GM23338 (cell line): Measurements from ENCODE around the gene FBLN2.

Source experiments
- CREB1 ChIP-seq: fragments of 250-450 bp; sonication (Bioruptor Pico); IDR thresholded peaks from 2 replicates; pipeline ENCODE4 v1.5.0; 2020; ENCODE audit warnings: low read depth, mild to moderate bottlenecking, moderate library complexity
- CTCF ChIP-seq, 2 experiments: fragments of 200-600 bp in 1 of 2; sonication (generic) in 1 of 2; conservative IDR thresholded peaks; 2 replicates each; pipeline versions ENCODE4 v1.5.1 to v1.6.1; 2016 to 2017; ENCODE audit warnings: antibody characterized with exemption in 2 of 2, low read depth in 2 of 2, mild to moderate bottlenecking in 2 of 2, moderate library complexity in 1 of 2
- EZH2 ChIP-seq: fragments of 200-600 bp; sonication (generic); IDR thresholded peaks from one replicate; pipeline ENCODE4 v1.8.0; 2017; ENCODE audit warnings: antibody characterized with exemption, mild to moderate bottlenecking, low read depth; ENCODE audit not compliant: unreplicated experiment
- EZH2phosphoT487 ChIP-seq: fragments of 200-600 bp; sonication (generic); IDR thresholded peaks from one replicate; pipeline ENCODE4 v1.8.1; 2018; ENCODE audit warnings: antibody characterized with exemption; ENCODE audit not compliant: unreplicated experiment
- JUNB ChIP-seq: IDR thresholded peaks from one replicate; pipeline ENCODE4 v1.6.1; 2016; ENCODE audit warnings: antibody characterized with exemption; ENCODE audit not compliant: unreplicated experiment
- NANOG ChIP-seq: IDR thresholded peaks from 2 replicates; pipeline ENCODE4 v1.6.1; 2016; ENCODE audit warnings: antibody characterized with exemption, borderline replicate concordance
- POLR2AphosphoS5 ChIP-seq: IDR thresholded peaks from 2 replicates; pipeline ENCODE4 v1.6.1; 2016; ENCODE audit warnings: antibody characterized with exemption, low read depth
- REST ChIP-seq: IDR thresholded peaks from one replicate; pipeline ENCODE4 v1.6.1; 2018; ENCODE audit warnings: antibody characterized with exemption; ENCODE audit not compliant: unreplicated experiment
- STAT1 ChIP-seq: IDR thresholded peaks from one replicate; pipeline ENCODE4 v1.6.1; 2016; ENCODE audit warnings: antibody characterized with exemption; ENCODE audit not compliant: unreplicated experiment
- ZNF114 ChIP-seq: fragments of 250-450 bp; sonication (Bioruptor Pico); IDR thresholded peaks from 2 replicates; pipeline ENCODE4 v1.5.0; 2020; ENCODE audit warnings: mild to moderate bottlenecking, moderate library complexity

GRCh38 chr3:13505147-13506130 is 43.5 kb upstream of the FBLN2 start:
- no peak for TF ChIP-seq CTCF (conservative IDR thresholded peaks at IDR 0.05; ENCODE audit: low read depth in 2 of 2)
- no peak for TF ChIP-seq JUNB
- no peak for TF ChIP-seq NANOG
- TF ChIP-seq EZH2phosphoT487: no peak
- TF ChIP-seq EZH2: no peak
- TF ChIP-seq STAT1: no peak
- no peak for TF ChIP-seq POLR2AphosphoS5
- TF ChIP-seq ZNF114: no peak
- TF ChIP-seq REST: no peak
- no peak for TF ChIP-seq CREB1
